Measurements from ENCODE around the gene TRAFD1. TPM values are rescaled to one million over a fixed set of nuclear protein-coding genes. Genes with fewer than 3 reads are reported as not detected.

TRAFD1 gene
- total and polyA plus RNA-seq, 2 of the 13 experiments (the other 11 are each of a cell fraction or from before 2014, with no cell fraction given), result 9.5 to 20.9 TPM

- TF ChIP-seq RNF219 (CRISPR knock-in tag; IDR thresholded peaks at IDR 0.05) (no peak), FOXM1 (CRISPR knock-in tag; IDR thresholded peaks at IDR 0.05) (no peak), TCF7 (IDR thresholded peaks at IDR 0.05; ENCODE audit: low read depth) (no peak), SMARCC2 (IDR thresholded peaks at IDR 0.05) (no peak), BRD4 (CRISPR knock-in tag; IDR thresholded peaks at IDR 0.05) (peak; percentile 46), JARID2 (CRISPR knock-in tag; IDR thresholded peaks at IDR 0.05; ENCODE audit: insufficient replicate concordance) (no peak), ZNF792 (CRISPR knock-in tag; IDR thresholded peaks at IDR 0.05) (0 out of 2 replicates have a peak, but pooled peaks have one; percentile 77), JDP2 (CRISPR knock-in tag; IDR thresholded peaks at IDR 0.05; ENCODE audit: borderline replicate concordance) (no peak), KDM3A (CRISPR knock-in tag; IDR thresholded peaks at IDR 0.05; ENCODE audit: low read depth) (no peak), TEAD2 (CRISPR knock-in tag; IDR thresholded peaks at IDR 0.05) (0 out of 2 replicates have a peak, but pooled peaks have one; percentile 61), ZNF33B (CRISPR knock-in tag; IDR thresholded peaks at IDR 0.05) (no peak), ZNF564 (CRISPR knock-in tag; IDR thresholded peaks at IDR 0.05) (no peak), KLF15 (CRISPR knock-in tag; IDR thresholded peaks at IDR 0.05; ENCODE audit: borderline replicate concordance) (0 out of 2 replicates have a peak, but pooled peaks have one; percentile 16), THAP8 (CRISPR knock-in tag; IDR thresholded peaks at IDR 0.05; ENCODE audit: borderline replicate concordance) (0 out of 2 replicates have a peak, but pooled peaks have one; percentile 23), ZNF296 (CRISPR knock-in tag; conservative IDR thresholded peaks at IDR 0.05) (no peak), RORA (CRISPR knock-in tag; IDR thresholded peaks at IDR 0.05) (no peak), BCL3 (CRISPR knock-in tag; IDR thresholded peaks at IDR 0.05) (no peak; the same call in 1 of the 2 replicates), RARA (CRISPR knock-in tag; IDR thresholded peaks at IDR 0.05) (no peak), ZNF12 (CRISPR knock-in tag; IDR thresholded peaks at IDR 0.05) (0 out of 2 replicates have a peak, but pooled peaks have one; percentile 15), DDIT3 (CRISPR knock-in tag; IDR thresholded peaks at IDR 0.05) (no peak), E2F2 (CRISPR knock-in tag; IDR thresholded peaks at IDR 0.05; ENCODE audit: borderline replicate concordance) (no peak), ZBTB3 (CRISPR knock-in tag; IDR thresholded peaks at IDR 0.05; ENCODE audit: borderline replicate concordance, low read depth) (no peak), MYNN (CRISPR knock-in tag; IDR thresholded peaks at IDR 0.05; ENCODE audit: low read depth) (no peak), GATAD1 (CRISPR knock-in tag; IDR thresholded peaks at IDR 0.05) (peak; percentile 47; the same call in 1 of the 2 replicates)
These were observed at the start of gene TRAFD1 (continued) for GRCh38 chr12:112125250-112125999.
